WERI-Rb-1 (cell line): ENCODE data around the gene ACBD7.

Experiments used
- DNase-seq: peaks from one replicate; pipeline ENCODE4 v3.0.0-alpha.2; 2020
- H3K27ac ChIP-seq: fragments of 250-450 bp; sonication (Bioruptor Pico); 2 replicates; pipeline ENCODE4 v1.5.1; 2020; ENCODE audit warnings: mild to moderate bottlenecking, moderate library complexity
- H3K27me3 ChIP-seq: fragments of 250-450 bp; sonication (Bioruptor Pico); 2 replicates; pipeline ENCODE4 v1.5.1; 2021; ENCODE audit warnings: mild to moderate bottlenecking, low read depth, moderate library complexity; ENCODE audit not compliant: insufficient read depth, severe bottlenecking
- H3K36me3 ChIP-seq: fragments of 250-450 bp; sonication (Bioruptor Pico); 2 replicates; pipeline ENCODE4 v1.5.1; 2020; ENCODE audit warnings: mild to moderate bottlenecking, moderate library complexity
- H3K4me3 ChIP-seq: 2 replicates; pipeline ENCODE4 v1.5.1; 2011; ENCODE audit warnings: low read depth, mild to moderate bottlenecking, control low read depth, low read length
- H3K9me3 ChIP-seq: fragments of 250-450 bp; sonication (Bioruptor Pico); 2 replicates; pipeline ENCODE4 v1.5.1; 2021; ENCODE audit warnings: mild to moderate bottlenecking, moderate library complexity; ENCODE audit not compliant: severe bottlenecking
- TF ChIP-seq, protein P1 (sequence below): IDR thresholded peaks from 2 replicates; pipeline ENCODE4 v1.5.1; 2011; ENCODE audit warnings: low read depth, mild to moderate bottlenecking, control low read depth, inconsistent platforms, low read length

Gene ACBD7

GRCh38 chr10:15099886-15100285 lies 11.3 kb upstream of the ACBD7 start:
- DNase-seq, result no peak
- TF ChIP-seq, protein P1, sequence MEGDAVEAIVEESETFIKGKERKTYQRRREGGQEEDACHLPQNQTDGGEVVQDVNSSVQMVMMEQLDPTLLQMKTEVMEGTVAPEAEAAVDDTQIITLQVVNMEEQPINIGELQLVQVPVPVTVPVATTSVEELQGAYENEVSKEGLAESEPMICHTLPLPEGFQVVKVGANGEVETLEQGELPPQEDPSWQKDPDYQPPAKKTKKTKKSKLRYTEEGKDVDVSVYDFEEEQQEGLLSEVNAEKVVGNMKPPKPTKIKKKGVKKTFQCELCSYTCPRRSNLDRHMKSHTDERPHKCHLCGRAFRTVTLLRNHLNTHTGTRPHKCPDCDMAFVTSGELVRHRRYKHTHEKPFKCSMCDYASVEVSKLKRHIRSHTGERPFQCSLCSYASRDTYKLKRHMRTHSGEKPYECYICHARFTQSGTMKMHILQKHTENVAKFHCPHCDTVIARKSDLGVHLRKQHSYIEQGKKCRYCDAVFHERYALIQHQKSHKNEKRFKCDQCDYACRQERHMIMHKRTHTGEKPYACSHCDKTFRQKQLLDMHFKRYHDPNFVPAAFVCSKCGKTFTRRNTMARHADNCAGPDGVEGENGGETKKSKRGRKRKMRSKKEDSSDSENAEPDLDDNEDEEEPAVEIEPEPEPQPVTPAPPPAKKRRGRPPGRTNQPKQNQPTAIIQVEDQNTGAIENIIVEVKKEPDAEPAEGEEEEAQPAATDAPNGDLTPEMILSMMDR, result no peak
- H3K27ac ChIP-seq, result no peak overlapping the region
- H3K4me3 ChIP-seq, result no peak overlapping the region
- no peaks in the 10 kb centered on the region for H3K27me3 ChIP-seq
- no peaks in the 10 kb centered on the region for H3K9me3 ChIP-seq
- peaks cover 11% of the 10 kb centered on the region; the same call in 1 of the 2 replicates for H3K36me3 ChIP-seq

- no peaks in the 10 kb centered on the region for H3K27me3 ChIP-seq
- DNase-seq, result peak; percentile 91
- peak within 1 kb of the TSS; percentile 84 for H3K4me3 ChIP-seq
- H3K9me3 ChIP-seq, result no peaks in the 10 kb centered on the region
- peak within 1 kb of the TSS; percentile 97 for H3K27ac ChIP-seq
- TF ChIP-seq, protein P1, result no peak
- peaks cover 3% of the 10 kb centered on the region; the same call in 1 of the 2 replicates for H3K36me3 ChIP-seq
Measured at GRCh38 chr10:15097011-15097812, 8.6 kb upstream of the ACBD7 start, which contains the start of gene RPP38. Gene RPP38, plus strand, starts transcription at chr10:15097355. Its CDS starts 5,960 bp downstream, at chr10:15103315.

- peak overlapping the region; percentile 84 for H3K4me3 ChIP-seq
- peaks cover 3% of the 10 kb centered on the region; the same call in 1 of the 2 replicates for H3K36me3 ChIP-seq
- no peak for DNase-seq
- TF ChIP-seq, protein P1, result no peak
- peak overlapping the region; percentile 97 for H3K27ac ChIP-seq
- H3K27me3 ChIP-seq, result no peaks in the 10 kb centered on the region
- H3K9me3 ChIP-seq, result no peaks in the 10 kb centered on the region
Measured at GRCh38 chr10:15096661-15097010, 8.1 kb upstream of the ACBD7 start.

DNA sequence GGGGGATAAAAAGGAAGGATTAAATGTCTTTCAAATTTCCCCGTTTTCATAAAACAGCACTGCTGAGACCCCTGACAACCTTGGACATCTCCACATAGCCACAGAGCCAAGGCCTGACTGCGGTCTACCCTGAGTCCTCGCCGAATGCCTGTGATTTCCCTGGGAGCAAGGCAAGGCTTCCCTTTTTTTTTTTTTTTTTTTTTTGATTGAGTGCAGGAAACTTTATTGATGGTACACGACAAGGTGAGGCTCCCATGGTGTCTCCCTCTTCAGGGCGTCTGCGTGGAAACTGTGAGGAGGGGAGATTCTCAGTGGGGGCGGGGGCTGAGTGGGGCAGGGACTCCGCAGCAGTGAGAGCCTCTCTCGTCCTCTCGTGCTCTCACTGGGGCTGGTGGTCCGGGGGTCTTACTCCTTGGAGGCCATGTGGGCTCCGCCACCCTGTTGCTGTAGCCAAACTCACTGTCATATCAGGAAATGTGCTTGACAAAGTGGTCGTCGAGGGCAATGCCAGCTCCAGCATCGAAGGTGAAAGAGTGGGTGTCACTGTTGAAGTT lies 4.4 kb upstream of the ACBD7 start:
- Histone ChIP-seq H3K27me3 (no peaks in the 10 kb centered on the region), H3K4me3 (no peak overlapping the region), H3K9me3 (no peaks in the 10 kb centered on the region), H3K36me3 (peaks cover 3% of the 10 kb centered on the region; the same call in 1 of the 2 replicates), H3K27ac (no peak overlapping the region)
- TF ChIP-seq, protein P1, result no peak
- no peak for DNase-seq

- no peak overlapping the region for H3K4me3 ChIP-seq
- TF ChIP-seq, protein P1, result no peak
- no peaks in the 10 kb centered on the region for H3K9me3 ChIP-seq
- H3K36me3 ChIP-seq, result no peaks in the 10 kb centered on the region
- no peak overlapping the region for H3K27ac ChIP-seq
- no peaks in the 10 kb centered on the region for H3K27me3 ChIP-seq
- no peak for DNase-seq
Measured at GRCh38 chr10:15091418-15091817, 2.8 kb upstream of the ACBD7 start.
